ENCODE data around the gene C10orf90.

DNA sequence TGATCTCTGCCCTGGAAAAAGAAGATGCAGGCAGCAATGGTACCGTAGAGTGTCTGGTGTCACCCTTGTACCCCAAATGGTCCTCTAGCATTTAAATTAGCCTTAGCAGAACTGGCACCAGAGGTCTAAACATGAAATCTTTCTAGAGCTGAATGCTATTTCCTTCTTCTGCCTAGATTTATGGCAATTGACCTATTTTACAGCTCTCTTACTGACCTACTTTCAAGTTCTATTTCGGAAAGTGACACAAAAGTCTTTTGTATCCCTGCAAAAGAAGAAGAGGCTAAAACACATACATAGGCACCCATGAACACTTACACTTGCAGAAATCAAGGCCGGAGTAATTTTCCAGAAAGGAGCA is 272.1 kb downstream of the C10orf90 start:
- TF ChIP-seq CTCF (IDR thresholded peaks at IDR 0.05) (no peak), POLR2AphosphoS5 (IDR thresholded peaks at IDR 0.05) (no peak)
